Stimulated activated CD4-positive, alpha-beta T cell treated with anti-CD3 and anti-CD28 coated beads, Interleukin-12 subunit alpha, Interleukin-12 subunit beta, amount 100 ng/mL, for 48 hours (primary cell): ENCODE data around the gene PLEKHA4.
A peak's percentile ranks its signal among the peaks of the same experiment; 100 is the strongest.

Source experiments
- DNase-seq, 3 donors: peaks; one replicate each; pipeline ENCODE4 v3.0.0-alpha.2; 2020; ENCODE audit warnings: low read depth in 2 of 3, low spot score in 1 of 3

PLEKHA4 gene

DNA sequence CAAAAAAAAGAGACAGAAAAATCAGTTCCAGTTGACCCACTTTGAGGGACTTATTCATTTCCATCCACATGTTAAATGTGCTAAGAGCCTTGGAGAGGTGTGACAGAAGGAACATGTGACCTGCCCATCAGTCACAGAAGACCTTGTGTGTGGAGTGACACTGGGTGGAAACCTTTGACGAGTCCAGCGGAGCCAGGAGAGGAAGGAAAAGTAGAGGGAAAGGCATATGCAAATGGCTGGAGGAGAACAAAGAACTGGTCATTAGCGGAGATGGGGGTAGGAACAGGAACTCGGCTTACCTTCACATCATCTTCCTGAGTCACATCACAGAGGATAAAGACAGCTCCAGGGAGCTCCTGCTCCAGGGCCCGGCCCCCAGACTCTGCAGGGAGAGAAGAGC lies 34.4 kb downstream of the PLEKHA4 start:
- DNase-seq = no peak

DNA sequence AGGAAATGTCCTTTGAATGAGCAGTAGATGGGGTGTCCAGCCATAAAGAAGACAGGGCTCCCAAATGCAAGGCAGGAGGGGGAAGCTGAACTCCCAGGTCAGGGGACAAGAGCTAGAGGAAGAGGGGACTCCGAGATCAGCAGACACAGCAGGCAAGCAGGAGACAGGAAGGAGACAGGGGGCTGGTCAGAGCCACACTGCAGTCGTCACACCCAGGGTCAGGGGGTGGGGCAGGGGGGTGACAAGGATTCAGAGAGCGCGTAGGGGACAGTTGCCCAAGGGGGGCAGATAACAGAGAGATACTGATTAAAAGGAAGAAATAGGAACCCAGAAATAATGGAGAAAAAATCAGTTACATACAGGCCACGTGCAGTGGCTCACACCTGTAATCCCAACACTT lies 35.4 kb downstream of the PLEKHA4 start:
- no peak for DNase-seq

DNA sequence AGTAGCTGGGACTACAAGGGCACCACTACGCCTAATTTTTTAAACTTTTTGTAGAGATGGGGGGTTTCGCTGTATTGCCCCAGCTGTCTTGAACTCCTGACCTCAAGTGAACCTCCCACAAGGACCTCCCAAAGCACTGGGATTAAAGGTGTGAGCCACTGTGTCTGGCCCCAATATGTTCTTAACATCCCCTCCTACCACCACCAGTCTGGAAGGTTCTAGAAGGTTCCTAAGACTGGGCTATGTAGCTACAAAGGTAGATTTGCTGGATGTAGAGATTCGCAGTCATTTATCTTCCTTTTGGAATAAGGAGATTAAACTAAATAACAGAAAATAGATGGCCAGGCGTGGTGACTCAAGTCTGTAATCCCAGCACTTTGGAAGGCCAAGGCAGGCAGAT lies 37.5 kb downstream of the PLEKHA4 start:
- DNase-seq = no peak

DNA sequence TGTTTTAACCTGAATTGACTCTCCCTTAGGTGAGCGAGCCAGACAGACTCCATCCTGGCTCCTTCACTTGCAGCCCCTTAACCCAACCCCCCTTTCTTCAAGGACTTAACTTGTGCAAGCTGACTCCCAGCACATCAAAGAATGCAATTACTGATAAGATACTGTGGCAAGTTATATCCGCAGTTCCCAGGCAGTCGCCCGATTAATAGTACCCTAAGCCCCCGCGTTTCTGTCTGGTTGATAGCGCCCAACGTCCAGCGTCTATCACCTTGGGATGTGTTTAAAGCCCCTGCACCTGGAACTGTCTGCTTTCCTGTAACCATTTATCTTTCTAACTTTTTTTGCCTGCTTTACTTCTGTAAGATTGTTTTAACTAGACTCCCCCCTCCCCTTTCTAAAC lies 38.3 kb downstream of the PLEKHA4 start:
- no peak for DNase-seq

DNA sequence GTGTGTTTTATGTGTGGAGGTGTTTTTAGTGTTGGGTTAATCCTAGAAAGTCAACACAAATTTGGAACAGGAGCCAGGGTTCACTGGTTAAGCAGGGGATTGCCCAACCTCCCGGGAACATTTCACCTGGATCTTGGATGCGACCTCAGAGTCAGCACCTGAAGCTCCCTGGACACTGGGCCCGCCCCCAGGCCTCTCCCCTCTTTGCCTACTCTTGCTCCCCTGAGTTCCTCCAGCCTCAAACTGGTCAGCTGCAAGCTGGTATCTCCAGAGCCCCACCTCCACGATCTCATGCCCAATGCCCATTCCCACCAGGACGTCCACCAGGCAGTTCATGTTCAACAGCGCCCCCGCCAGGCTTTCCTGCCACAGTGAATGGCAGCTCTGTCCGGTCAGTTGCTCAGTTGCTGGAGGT lies 41.8 kb downstream of the PLEKHA4 start:
- DNase-seq = no peak

DNA sequence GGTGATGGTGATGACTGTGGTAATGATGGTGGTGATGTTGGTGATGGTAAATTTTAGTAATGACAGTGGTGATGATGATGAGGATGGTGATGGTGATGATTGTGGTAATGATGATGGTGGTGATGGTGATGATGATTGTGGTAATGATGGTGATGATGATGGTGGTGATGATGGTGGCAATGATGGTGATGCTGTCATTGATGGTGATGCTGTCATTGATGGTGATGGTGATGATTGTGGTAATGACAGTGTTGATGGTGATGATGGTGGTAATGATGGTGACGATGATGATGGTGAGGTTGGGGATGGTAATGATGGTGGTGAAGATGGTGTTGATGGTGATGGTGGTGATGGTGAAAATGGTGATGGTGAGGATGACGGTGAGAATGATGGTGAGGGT lies 45.9 kb downstream of the PLEKHA4 start:
- no peak for DNase-seq

DNA sequence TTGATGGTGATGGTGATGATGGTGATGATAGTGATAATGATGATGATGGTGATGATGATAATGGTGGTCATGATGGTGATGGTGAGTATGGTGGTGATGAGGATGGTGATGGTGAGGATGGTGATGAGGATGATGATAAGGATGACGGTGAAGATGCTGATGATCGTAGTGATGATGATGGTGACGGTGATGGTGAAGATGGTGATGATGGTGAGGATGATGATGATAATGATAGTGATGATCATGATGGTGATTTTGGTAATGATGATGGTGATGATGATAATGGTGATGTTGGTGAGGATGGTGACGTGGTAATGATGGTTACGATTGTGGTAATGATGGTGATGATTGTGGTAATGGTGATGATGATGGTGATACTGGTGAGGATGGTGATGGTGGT lies 46.8 kb downstream of the PLEKHA4 start:
- no peak for DNase-seq

DNA sequence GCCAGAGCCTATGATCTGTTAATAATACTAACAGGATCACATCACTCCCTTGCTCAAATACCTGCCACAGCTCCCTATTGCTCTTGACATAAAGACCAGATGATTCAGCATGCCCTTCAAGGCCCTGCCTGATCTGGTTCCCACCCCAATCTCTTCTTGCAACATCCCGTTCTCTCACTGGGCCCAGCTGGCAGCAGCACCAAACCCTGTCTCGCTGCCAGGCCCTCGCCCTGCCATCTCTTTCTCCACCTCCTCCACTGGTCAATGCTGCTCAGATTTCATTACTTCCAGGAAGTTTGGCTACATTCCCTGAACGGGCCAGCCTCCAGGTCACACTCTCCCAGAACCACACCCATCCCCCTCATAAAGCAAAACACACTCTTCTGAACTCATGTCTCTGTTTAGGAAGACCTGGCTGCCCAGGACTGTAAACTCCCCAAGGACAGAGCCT lies 49.0 kb downstream of the PLEKHA4 start:
- DNase-seq = no peak

DNA sequence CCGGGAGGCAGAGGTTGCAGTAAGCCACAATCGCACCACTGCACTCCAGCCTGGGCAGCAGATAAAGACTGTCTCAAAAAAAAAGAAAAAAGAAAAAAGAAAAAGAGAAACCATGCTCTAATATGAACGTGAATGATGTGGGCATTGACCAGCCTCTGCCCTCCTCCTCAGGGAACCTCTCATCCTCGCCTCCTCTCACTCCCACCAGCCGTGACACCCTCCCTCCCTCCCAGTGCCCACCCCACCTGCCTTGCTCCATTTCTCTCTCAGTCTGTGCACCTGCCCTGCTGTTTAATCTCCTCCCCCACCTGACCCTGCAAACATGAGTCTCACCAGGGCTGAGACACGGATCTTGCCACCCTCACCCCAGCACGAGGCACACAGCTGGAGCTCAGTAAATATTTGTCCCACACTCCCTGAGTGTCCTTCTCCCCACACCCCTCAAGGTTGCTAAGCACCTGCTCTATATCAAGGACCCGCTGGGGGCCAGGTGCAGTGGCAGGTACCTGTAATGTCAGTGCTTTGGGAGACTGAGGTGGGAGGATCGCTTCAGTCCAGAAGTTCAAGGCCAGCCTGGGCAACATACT lies 50.1 kb downstream of the PLEKHA4 start:
- no peak for DNase-seq

DNA sequence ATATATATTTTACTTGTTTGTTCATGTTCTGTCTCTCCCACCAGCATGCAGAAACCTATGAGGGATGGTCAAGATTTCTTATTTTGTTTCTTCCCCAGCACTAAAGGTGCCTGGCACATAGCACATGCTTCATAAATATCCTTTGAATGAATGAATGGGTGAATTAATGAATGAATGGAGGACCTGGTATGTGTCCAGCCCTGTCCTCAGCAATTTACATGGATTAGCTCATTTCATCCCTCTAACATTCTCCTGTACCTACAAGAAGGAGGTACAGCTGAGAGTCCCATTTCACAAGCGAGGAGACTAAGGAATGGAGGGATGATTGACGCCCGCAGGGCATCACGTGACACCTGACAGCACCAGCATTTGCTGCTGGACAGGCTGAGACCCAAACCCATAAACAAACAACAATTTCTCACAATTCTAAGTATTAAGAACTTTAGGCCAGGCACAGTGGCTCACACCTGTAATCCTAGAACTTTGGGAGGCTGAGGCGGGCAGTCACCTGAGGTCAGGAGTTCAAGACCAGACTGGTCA lies 50.8 kb downstream of the PLEKHA4 start:
- DNase-seq = no peak

DNA sequence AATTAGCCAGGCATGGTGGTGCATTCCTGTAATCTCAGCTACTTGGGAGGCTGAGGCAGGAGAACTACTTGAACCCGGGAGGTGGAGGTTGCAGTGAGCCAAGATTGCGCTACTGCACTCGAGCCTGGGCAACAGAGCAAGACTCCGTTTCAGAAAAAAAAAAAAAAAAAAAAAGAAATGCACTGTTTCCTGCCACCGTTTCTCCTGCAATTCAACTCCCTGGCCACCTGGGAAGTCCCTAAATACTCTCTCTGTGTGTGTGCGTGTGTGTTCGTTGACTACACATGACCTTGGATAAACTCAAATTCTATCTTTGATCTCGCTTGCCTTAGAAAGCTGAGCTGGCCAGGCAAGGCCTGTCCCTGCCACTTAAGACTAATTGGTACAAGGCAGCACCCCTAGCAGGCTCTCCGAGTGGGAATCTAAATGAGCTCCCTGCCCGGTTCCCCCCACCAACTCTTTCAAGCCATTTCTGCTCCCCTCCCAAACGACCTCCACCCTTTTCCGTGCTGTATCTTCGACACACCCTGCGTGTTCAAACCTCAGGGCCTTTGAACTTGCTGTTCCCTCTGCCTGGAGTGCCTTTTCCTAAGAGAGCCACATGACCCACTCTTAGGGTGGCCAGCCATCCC lies 52.4 kb downstream of the PLEKHA4 start:
- DNase-seq = no peak

DNA sequence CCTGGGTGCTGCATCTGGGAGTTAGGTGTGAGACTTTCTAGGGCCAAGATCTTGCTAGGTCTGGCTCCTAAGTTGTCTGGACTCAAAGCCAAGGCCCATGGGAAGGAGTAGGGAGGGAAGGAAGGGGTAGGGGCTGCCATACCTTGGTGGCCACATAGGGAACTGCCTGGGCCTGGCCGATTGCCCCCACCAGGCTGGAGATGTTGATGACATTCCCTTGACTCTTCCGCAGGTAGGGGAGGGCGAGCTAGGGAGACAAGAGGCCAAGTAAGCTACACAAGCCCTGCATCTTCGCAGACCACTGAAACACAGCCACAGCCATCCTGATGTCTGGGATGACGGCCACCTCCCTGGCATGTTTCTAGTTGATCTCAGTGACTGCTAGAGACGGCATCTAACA lies 53.5 kb downstream of the PLEKHA4 start:
- DNase-seq = no peak

DNA sequence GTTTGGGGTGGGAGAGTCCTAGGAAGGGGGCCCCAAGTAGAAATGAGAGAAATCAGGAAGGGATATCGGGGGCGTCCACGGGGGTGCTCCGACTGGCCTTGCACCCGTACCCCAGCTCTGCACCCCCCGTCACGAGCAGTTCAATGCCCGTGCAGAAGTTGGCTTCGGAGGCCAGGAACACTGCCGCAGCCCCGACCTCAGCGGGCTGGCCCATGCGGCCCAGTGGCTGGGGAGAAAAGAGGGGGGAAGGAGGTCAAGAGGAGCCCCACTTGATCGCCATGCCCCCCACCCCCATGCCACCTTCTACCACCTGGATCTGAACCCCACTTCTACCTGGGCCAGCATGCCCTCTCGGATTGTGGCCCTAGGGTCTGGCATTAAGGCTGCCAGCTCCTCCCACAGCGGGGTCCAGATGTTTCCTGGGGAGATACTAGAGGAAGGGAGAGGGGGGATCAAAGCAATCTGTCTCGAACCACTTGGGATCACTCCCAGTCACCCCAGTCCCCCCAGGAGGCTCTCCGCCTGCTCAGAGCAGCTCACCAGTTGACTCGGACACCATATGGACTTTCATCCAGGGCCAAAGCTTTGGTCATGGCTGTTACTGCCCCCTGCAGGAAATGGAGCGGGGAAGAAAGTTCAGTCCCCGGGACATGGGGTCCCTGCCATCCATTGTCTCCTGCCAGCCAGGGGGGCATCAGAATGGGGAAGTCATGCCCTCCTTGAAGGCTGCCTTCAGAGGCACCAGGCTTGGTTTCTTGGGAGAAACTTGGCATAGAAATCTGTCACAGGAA lies 55.1 kb downstream of the PLEKHA4 start:
- DNase-seq = no peak

DNA sequence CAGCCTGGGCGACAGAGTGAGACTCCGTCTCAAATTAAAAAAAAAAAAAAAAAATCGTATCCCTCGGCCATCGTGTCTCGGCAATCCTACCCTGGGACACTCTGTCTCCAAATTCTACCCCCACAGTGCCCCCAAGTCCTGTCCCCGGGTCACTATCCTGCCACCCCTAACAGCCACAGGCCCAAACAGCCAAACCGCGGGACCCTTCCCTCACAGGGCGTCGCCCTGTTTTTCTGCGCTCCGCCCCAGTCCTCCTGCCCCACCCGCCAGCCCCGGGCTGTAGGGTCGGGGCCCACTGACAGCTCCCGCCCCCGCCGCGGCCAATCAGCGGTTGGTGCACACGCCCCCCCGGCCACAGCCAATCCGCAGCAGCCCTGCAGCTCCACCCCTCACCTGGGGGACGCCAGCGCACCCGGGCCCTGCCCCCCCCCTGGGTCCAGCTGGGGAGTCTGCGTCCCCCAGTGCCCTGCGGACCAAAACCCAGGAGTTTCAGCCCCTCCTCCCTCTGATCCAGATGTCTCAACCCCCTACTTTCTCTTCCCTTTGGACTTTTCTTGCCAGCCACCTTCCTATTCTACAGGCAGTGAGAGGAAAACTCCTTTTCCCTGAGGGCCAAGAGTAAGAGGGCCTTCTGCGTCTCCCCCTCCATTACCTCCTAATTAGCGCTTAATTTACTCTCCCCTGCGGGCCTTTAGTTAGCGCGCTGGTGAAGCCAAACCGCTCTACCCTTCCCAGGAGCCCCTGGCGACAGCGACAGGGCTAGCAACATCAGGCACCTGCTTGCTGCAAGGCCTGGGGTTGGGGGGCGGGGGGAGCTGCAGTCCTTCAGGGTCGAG lies 56.1 kb downstream of the PLEKHA4 start:
- DNase-seq = peak in 1 of 3 donors; percentile 46

DNA sequence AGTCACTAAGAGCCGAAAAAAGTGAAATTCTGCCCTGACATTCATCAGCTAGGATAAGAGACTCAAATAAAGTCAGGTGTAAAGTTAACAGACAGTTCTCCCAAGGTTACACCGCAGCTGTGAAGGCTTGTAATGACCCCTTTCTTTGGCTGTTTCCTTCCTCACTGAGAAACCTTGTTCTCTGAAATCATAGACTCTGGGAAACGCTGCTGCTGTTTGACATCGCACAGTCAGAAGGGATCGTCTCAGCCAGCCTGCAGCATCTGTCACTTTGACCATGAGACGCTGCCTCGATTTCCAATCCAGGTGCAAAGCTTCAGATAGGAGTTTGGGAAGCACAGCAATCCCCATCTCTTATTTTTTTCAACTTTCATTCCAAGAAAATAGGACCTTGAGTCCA lies 58.3 kb downstream of the PLEKHA4 start:
- no peak for DNase-seq

DNA sequence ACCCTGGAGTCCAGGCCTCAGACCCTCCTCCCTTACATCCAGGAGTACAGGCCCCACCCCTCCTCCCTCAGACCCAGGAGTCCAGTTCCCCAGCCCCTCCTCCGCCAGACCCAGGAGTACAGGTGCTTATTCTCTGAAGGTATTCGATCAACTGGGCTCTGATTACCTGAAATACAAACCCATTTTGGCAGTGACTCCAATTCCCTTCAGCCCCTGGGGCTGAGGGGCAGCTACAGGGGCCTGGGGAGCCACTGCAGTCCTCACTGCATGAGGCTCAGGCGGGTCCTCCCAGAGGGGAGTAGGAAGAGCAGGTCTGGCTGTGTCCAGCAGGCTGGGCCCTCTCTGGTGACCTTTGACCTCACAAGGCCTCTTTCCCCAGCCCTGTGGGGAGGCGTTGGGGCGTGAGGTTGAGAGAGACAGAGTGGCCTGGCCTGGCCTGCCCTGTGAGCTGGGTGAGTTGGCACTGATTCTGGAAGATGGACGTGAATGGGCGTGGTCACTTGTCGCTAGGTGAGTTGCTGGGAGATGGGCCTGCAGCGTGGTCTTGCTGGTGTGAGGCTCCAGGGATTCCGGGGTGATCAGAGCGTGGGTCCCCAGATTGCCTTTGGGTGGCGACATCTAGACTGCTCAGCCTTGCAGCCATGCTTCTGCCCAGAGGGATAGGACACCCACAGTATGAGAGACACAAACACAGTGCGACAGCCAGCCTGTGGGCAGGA lies 60.7 kb downstream of the PLEKHA4 start:
- no peak for DNase-seq

DNA sequence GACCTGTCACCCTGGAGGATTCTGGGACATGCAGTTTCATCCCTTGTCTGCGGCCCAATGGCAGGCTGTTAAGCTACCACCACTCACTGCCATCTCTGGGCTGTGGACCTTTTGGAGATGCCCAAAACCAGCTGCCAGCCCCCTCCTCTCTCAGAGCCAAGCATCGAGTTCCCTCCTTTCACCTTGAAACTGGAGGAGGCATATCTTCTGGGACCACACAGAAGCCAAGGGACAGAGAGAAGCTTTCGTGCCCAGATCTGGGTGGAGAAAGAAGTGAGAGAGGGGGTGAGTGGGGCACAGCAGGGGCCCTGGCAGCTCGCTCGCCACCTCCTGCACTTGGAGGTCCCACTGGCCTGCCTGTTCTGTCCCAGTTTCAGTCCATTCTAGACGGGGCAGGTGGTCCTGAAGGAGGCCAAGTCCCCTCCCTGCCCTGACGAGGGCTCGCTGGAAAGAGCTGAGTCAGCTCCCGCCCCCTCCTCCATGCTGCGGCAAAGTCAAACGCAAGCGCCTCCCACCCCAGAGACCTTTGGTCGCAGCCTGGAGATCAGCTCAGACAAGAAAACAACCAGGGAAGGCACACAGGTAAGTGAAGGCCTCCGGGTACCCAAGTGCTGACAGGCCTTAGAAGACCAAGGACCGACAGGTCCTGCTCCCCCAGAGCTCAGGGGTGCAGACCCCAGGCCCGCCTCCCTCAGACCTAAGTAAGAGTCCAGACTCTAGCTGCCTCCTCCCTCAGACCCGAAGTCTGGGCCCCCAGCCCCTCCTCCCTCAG lies 61.4 kb downstream of the PLEKHA4 start:
- DNase-seq = no peak

DNA sequence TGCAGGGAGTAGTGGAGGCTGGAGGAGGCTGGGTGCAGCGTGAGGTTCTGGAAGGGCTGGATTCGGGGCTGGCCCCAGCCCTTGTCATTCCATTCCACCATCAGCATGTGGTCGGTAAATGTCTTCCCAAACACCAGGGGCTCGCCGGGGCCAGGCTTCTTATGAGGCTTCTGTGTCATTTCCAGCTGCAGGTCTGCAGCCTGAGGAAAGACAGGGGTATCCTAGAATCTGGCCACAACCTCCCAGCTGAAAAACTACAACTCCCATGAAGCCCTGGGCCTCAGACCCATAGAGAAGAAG lies 61.9 kb downstream of the PLEKHA4 start:
- DNase-seq = peak in 1 of 3 donors; percentile 13

DNA sequence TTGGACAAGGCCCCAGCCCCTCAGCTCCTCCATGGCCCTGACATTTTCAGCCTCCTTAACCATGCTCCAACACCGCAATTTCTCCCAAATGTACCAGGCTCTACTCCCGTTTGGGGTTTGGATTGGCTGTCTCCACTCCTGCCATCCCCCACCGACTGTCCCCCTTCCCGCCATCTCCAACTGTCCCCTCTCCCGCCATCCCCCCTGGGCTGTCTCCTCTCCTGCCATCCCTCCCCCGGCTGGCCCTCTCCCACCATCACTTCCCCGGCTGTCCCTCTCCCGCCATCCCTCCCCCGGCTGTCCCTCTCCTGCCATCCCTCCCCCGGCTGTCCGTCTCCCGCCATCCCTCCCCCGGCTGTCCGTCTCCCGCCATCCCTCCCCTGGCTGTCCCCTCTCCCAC lies 63.0 kb downstream of the PLEKHA4 start:
- DNase-seq = no peak

DNA sequence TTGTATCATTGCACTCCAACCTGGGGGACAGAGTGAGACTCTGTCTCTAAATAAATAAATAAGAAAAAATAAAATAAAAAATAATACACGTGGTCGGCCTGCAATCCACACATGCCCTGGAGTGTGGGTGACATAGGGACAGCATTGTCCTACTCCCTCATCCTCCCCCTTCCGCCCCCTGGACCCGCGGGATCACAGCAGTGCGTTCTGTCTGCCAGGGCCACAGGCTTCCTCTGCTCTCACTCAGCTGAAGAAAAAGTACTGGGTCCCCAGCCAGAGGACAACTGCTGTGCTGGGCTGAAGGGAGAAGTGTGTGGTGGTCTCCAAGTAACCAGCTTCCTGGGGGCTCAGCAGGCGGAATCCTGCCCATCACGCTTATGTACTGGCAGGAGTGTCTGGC lies 63.9 kb downstream of the PLEKHA4 start:
- DNase-seq = no peak
